ENCODE results near the gene LBH. TPM values are rescaled to one million over a fixed set of nuclear protein-coding genes. Genes with fewer than 3 reads are reported as not detected.

Gene LBH
- total RNA-seq, 4 donors from 2014 or later: 120 to 1,007 (median 283) TPM

- Histone ChIP-seq H3K9me3 (no peaks in the 10 kb centered on the region), H3K27ac (replicated peaks in 1 of 4) (peak overlapping the region in 3 of 4 donors; percentile 2 to 54 (median 28)), H3K36me3 (peaks cover 38 to 55% (median 49%) of the 10 kb centered on the region in 4 donors), H3K27me3 (no peaks in the 10 kb centered on the region), H3K4me1 (peaks cover 49 to 57% (median 52%) of the 10 kb centered on the region in 4 donors), H3K4me3 (no peak overlapping the region)
- WGBS: 89% methylated on average over 7 of the region's 8 CpGs
- intact Hi-C loops (cut with DNase I): no loop called here
- no peak for DNase-seq (ENCODE audit: extremely low spot score)
- TF ChIP-seq CTCF (IDR thresholded peaks at IDR 0.05): no peak
- no peak for TF ChIP-seq POLR2AphosphoS5 (IDR thresholded peaks at IDR 0.05)
- TF ChIP-seq EP300 (IDR thresholded peaks at IDR 0.05): no peak
- TF ChIP-seq POLR2A (IDR thresholded peaks at IDR 0.05; ENCODE audit: low read depth): no peak
Measured at GRCh38 chr2:30255466-30256408, 24.4 kb downstream of the LBH start.

- intact Hi-C loops (cut with DNase I): no loop called here
- 86% methylated on average over 17 of the region's 17 CpGs for WGBS
- TF ChIP-seq POLR2A (IDR thresholded peaks at IDR 0.05; ENCODE audit: low read depth): no peak
Measured at GRCh38 chr2:30257266-30258214, 26.2 kb downstream of the LBH start.

GRCh38 chr2:30259071-30259470 lies 27.7 kb downstream of the LBH start:
- 94% methylated on average over 12 of the region's 16 CpGs for WGBS
- no peaks in the 10 kb centered on the region for H3K9me3 ChIP-seq
- H3K27ac ChIP-seq (replicated peaks in 1 of 4): peak overlapping the region in 1 of 4 donors; percentile 14
- DNase-seq (ENCODE audit: extremely low spot score): no peak
- no peak overlapping the region for H3K4me3 ChIP-seq
- H3K36me3 ChIP-seq: peaks cover 38 to 55% (median 49%) of the 10 kb centered on the region in 4 donors
- H3K4me1 ChIP-seq: peaks cover 18 to 26% (median 20%) of the 10 kb centered on the region in 4 donors
- TF ChIP-seq EP300 (IDR thresholded peaks at IDR 0.05): no peak
- no peak for TF ChIP-seq CTCF (IDR thresholded peaks at IDR 0.05)
- no peaks in the 10 kb centered on the region for H3K27me3 ChIP-seq
- intact Hi-C loops (cut with DNase I): no loop called here

More at GRCh38 chr2:30257266-30258214, 26.2 kb downstream of the LBH start:
- H3K36me3 ChIP-seq: peaks cover 38 to 55% (median 49%) of the 10 kb centered on the region in 4 donors
- no peaks in the 10 kb centered on the region for H3K9me3 ChIP-seq
- DNase-seq (ENCODE audit: extremely low spot score): no peak
- H3K4me1 ChIP-seq: peaks cover 33 to 41% (median 35%) of the 10 kb centered on the region in 4 donors
- H3K27ac ChIP-seq (replicated peaks in 1 of 4): peak overlapping the region in 1 of 4 donors; percentile 1
- H3K4me3 ChIP-seq: no peak overlapping the region
- no peaks in the 10 kb centered on the region for H3K27me3 ChIP-seq

- Histone ChIP-seq H3K36me3 (peaks cover 38 to 52% (median 48%) of the 10 kb centered on the region in 4 donors), H3K27ac (replicated peaks in 1 of 4) (no peak overlapping the region), H3K4me1 (peaks cover 10 to 16% (median 11%) of the 10 kb centered on the region in 4 donors), H3K27me3 (no peaks in the 10 kb centered on the region), H3K4me3 (no peak overlapping the region), H3K9me3 (peaks cover 0 to 2% (median 0%) of the 10 kb centered on the region in 4 donors)
- intact Hi-C loops (cut with DNase I): no loop called here
- WGBS: 81% methylated on average over 3 of the region's 3 CpGs
- DNase-seq (ENCODE audit: extremely low spot score): no peak
- peak in 1 of 2 donors; percentile 63 for TF ChIP-seq POLR2AphosphoS5 (IDR thresholded peaks at IDR 0.05)
- no peak for TF ChIP-seq CTCF (IDR thresholded peaks at IDR 0.05)
Measured at GRCh38 chr2:30259827-30260679, 28.7 kb downstream of the LBH start.

Data from esophagus muscularis mucosa (tissue), 4 donors.